Breast epithelium (tissue), 4 donors: ENCODE data around the gene IFI27. TPM values are rescaled to one million over a fixed set of nuclear protein-coding genes. Genes with fewer than 3 reads are reported as not detected.
A peak's percentile ranks its signal among the peaks of the same experiment; 100 is the strongest.

Source experiments
- DNase-seq, 2 donors: peaks; one replicate each; pipeline ENCODE4 v3.0.0-alpha.2; 2019; ENCODE audit warnings: low spot score in 2 of 2
- H3K27ac ChIP-seq, 2 donors: fragments of 200-600 bp; sonication (generic) in 1 of 2; one replicate each; pipeline ENCODE4 v1.5.1; 2016 to 2019; ENCODE audit warnings: mild to moderate bottlenecking in 1 of 2
- H3K27me3 ChIP-seq, 2 donors: fragments of 200-600 bp; sonication (generic) in 1 of 2; one replicate each; pipeline versions ENCODE4 v1.5.1 to v1.6.0; 2017 to 2019; ENCODE audit warnings: control low read depth in 1 of 2, mild to moderate bottlenecking in 1 of 2
- H3K36me3 ChIP-seq: fragments of 200-600 bp; one replicate; pipeline ENCODE4 v1.5.1; 2019
- H3K4me1 ChIP-seq, 2 donors: fragments of 200-600 bp; sonication (generic); one replicate each; pipeline ENCODE4 v1.5.1; 2016 to 2019; ENCODE audit warnings: control low read depth in 1 of 2
- H3K4me3 ChIP-seq, 3 donors: fragments of 200-600 bp; sonication (generic); 1 replicate in 2 of 3; 2 replicates in 1 of 3; pipeline ENCODE4 v1.5.1; 2016 to 2019; ENCODE audit warnings: mild to moderate bottlenecking in 3 of 3, moderate library complexity in 2 of 3
- H3K9me3 ChIP-seq, 2 donors: fragments of 200-600 bp; sonication (generic) in 1 of 2; one replicate each; pipeline ENCODE4 v1.5.1; 2016 to 2019; ENCODE audit warnings: control low read depth in 1 of 2
- POLR2A ChIP-seq: fragments of 450-650 bp; IDR thresholded peaks from one replicate; pipeline ENCODE4 v1.6.1; 2016; ENCODE audit warnings: antibody characterized with exemption, mild to moderate bottlenecking, moderate library complexity
- POLR2AphosphoS5 ChIP-seq, 3 donors: sonication (generic); formaldehyde crosslinking; IDR thresholded peaks; one replicate each; pipeline ENCODE4 v1.6.1; 2017; ENCODE audit warnings: antibody characterized with exemption in 3 of 3
- intact Hi-C: fragments of 100-400 bp; cut with DNase I; formaldehyde crosslinking; loops from one replicate; pipeline ENCODE4 v1.15.1; 2023; ENCODE audit warnings: low total_unique reads
- total RNA-seq, 3 donors: library from RNA; depleted of rRNA; stranded (reverse); fragments of >200 nt; gene quantifications; one replicate each; pipeline ENCODE4 v1.1.0, GENCODE V29; 2016
- TF ChIP-seq, protein P1 (sequence below), 3 donors: fragments of 450-650 bp; IDR thresholded peaks; one replicate each; pipeline ENCODE4 v1.5.1; 2016 to 2017; ENCODE audit warnings: antibody characterized with exemption in 3 of 3, mild to moderate bottlenecking in 3 of 3, moderate library complexity in 3 of 3

The IFI27 gene
- total RNA-seq, 3 donors from 2014 or later = 101 to 196 (median 160) TPM

DNA sequence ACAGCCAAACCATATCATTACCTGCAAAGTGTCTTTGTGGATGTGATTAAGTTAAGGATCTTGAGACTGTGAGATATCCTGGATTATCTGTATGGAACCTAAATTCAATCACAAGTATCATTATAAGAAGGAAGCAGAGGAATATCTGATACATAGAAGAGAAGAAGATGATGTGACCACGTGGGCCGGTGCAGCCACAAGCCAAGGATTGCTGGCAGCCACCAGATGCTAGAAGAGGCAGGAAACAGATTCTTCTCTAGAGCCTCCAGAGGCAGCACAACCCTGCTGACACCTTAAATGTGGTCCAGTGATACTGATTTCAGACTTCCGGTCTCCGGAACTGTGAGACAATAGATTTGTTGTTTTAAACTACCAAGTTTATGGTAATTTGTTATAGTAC lies 24.9 kb downstream of the IFI27 start:
- Histone ChIP-seq H3K27me3 (no peaks in the 10 kb centered on the region), H3K36me3 (no peaks in the 10 kb centered on the region), H3K9me3 (peaks cover 0 to 5% of the 10 kb centered on the region in 2 donors), H3K4me3 (no peak overlapping the region), H3K27ac (no peak overlapping the region), H3K4me1 (no peaks in the 10 kb centered on the region)
- intact Hi-C loops = no loop called here
- DNase-seq = no peak
- TF ChIP-seq, protein P1, sequence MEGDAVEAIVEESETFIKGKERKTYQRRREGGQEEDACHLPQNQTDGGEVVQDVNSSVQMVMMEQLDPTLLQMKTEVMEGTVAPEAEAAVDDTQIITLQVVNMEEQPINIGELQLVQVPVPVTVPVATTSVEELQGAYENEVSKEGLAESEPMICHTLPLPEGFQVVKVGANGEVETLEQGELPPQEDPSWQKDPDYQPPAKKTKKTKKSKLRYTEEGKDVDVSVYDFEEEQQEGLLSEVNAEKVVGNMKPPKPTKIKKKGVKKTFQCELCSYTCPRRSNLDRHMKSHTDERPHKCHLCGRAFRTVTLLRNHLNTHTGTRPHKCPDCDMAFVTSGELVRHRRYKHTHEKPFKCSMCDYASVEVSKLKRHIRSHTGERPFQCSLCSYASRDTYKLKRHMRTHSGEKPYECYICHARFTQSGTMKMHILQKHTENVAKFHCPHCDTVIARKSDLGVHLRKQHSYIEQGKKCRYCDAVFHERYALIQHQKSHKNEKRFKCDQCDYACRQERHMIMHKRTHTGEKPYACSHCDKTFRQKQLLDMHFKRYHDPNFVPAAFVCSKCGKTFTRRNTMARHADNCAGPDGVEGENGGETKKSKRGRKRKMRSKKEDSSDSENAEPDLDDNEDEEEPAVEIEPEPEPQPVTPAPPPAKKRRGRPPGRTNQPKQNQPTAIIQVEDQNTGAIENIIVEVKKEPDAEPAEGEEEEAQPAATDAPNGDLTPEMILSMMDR (IDR thresholded peaks at IDR 0.05) = no peak
- TF ChIP-seq POLR2AphosphoS5 (IDR thresholded peaks at IDR 0.05) (no peak), POLR2A (no peak)

DNA sequence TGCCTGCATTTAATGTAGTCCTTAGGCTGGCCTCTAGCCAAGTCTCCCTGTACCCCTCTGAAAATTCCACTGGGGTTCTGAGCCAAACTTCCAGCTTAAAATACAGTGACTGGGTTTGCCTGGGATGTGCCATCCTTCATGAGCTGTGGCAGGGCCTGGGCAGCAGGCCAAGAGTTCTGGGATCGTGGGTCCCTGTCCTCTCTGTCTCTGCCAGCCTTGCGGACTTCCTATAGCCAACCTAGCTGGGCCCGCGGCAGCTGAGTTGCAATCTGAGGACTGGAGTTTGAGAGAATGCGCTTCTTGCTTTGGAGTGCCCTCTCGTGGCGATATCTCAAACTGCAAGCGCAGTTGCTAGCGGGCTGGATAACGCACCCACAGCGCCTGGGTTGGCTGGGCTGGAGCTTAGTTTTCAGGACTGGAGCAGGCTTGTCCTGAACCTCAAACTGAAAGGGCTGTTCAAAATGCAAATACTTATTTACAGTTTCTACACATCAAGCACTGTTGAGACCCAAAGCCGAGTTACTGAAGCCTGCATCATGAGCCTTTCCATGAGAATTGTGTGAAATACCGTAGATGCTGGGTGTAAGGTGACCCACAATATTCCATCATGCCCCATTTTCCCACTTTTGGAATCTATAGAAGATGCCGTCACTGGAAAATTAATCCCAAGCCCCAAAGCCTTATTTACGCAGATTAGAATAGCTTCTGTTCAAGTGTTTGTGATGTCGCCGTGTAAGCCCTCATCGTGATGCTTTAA lies 26.2 kb downstream of the IFI27 start:
- Histone ChIP-seq H3K27me3 (no peaks in the 10 kb centered on the region), H3K4me1 (no peaks in the 10 kb centered on the region), H3K27ac (no peak overlapping the region), H3K9me3 (peaks cover 0 to 5% of the 10 kb centered on the region in 2 donors), H3K4me3 (no peak overlapping the region), H3K36me3 (no peaks in the 10 kb centered on the region)
- intact Hi-C loops = no loop called here
- DNase-seq = peak; percentile 70 to 88
- peak in 1 of 3 donors; percentile 18 for TF ChIP-seq POLR2AphosphoS5 (IDR thresholded peaks at IDR 0.05)
- no peak for TF ChIP-seq POLR2A
- TF ChIP-seq, protein P1 (IDR thresholded peaks at IDR 0.05) = peak; percentile 87 to 94 (median 92)

DNA sequence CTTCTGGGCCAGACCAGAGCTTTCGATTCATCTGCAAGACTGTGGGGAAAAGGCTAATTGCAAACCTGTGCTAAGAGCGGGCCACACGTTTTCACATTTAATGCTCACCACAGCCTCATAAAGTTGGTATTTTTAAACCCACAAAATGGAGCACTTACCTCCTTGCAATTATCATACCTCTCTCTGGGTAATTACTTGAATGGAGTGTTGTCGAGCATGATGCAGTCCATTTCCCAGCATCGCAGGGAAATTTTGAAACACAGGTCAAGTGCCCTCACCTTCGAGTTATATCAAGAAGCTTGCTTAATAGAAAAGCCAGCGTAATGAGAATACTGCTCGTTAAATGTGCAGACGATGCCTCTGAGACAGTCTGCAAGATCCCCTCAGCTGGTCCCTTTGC lies 27.7 kb downstream of the IFI27 start:
- Histone ChIP-seq H3K27ac (no peak overlapping the region), H3K4me3 (no peak overlapping the region), H3K27me3 (no peaks in the 10 kb centered on the region), H3K9me3 (peaks cover 0 to 5% of the 10 kb centered on the region in 2 donors), H3K4me1 (no peaks in the 10 kb centered on the region), H3K36me3 (no peaks in the 10 kb centered on the region)
- TF ChIP-seq, protein P1 (IDR thresholded peaks at IDR 0.05) = no peak
- TF ChIP-seq POLR2AphosphoS5 (IDR thresholded peaks at IDR 0.05) = no peak
- no peak for TF ChIP-seq POLR2A
- no peak for DNase-seq
- intact Hi-C loops = no loop called here

DNA sequence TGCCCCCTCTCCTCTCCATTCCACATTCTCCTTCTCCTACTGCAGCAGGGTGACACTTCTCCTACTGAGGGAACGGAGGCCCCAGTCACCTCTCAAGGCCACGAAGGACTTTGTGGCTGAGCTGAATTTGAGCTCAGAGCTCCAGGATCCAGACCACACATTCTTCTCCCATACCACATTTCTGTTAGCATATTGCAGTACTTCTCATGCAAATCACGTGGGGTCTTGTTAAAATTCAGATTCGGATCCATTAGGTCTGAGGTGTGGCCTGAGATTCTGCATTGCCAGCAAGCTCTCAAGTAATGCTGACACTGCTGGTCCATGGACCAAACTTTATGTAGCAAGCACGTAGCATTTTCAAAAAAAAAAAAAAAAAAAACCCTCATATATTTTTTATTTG lies 28.5 kb downstream of the IFI27 start:
- Histone ChIP-seq H3K9me3 (peaks cover 0 to 5% of the 10 kb centered on the region in 2 donors), H3K27me3 (no peaks in the 10 kb centered on the region), H3K36me3 (no peaks in the 10 kb centered on the region), H3K4me3 (no peak overlapping the region), H3K27ac (no peak overlapping the region), H3K4me1 (no peaks in the 10 kb centered on the region)
- TF ChIP-seq, protein P1 (IDR thresholded peaks at IDR 0.05) = no peak
- no peak for TF ChIP-seq POLR2AphosphoS5 (IDR thresholded peaks at IDR 0.05)
- TF ChIP-seq POLR2A = no peak
- DNase-seq = no peak
- intact Hi-C loops = no loop called here

DNA sequence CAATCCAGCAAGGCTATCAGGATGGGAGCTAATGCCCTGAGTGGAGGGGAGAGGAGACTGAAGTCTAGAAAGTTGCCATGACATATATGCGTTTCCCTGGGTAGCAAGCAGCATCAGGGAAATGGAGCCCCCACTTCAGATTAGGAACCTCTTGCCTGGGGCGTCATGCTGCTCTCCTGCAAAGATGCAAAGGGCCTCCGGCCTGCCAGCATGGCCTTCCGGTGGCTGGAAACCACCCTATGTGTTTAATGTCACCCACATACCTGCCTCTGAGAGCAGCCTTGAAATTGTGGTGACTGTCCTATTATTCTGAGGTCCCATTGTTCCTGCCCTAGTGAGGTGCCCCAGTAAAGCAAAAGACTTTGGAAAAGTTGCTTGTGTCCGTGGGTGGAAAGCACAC lies 28.9 kb downstream of the IFI27 start:
- H3K4me1 ChIP-seq = no peaks in the 10 kb centered on the region
- no peak for TF ChIP-seq POLR2A
- no peak for TF ChIP-seq POLR2AphosphoS5 (IDR thresholded peaks at IDR 0.05)
- TF ChIP-seq, protein P1 (IDR thresholded peaks at IDR 0.05) = no peak

More for the DNA sequence above, 28.9 kb downstream of the IFI27 start:
- Histone ChIP-seq H3K36me3 (no peaks in the 10 kb centered on the region), H3K4me3 (no peak overlapping the region), H3K9me3 (peaks cover 0 to 5% of the 10 kb centered on the region in 2 donors), H3K27me3 (no peaks in the 10 kb centered on the region), H3K27ac (no peak overlapping the region)
- DNase-seq = no peak
- intact Hi-C loops = no loop called here
